Medulla oblongata (tissue), 1 donor: Measurements from ENCODE around the gene HRH3.
A peak's percentile ranks its signal among the peaks of the same experiment; 100 is the strongest.

Source experiments
- DNase-seq: peaks from one replicate; pipeline ENCODE4 v3.0.0-alpha.2; 2015; ENCODE audit errors: extremely low spot score

The HRH3 gene

DNA sequence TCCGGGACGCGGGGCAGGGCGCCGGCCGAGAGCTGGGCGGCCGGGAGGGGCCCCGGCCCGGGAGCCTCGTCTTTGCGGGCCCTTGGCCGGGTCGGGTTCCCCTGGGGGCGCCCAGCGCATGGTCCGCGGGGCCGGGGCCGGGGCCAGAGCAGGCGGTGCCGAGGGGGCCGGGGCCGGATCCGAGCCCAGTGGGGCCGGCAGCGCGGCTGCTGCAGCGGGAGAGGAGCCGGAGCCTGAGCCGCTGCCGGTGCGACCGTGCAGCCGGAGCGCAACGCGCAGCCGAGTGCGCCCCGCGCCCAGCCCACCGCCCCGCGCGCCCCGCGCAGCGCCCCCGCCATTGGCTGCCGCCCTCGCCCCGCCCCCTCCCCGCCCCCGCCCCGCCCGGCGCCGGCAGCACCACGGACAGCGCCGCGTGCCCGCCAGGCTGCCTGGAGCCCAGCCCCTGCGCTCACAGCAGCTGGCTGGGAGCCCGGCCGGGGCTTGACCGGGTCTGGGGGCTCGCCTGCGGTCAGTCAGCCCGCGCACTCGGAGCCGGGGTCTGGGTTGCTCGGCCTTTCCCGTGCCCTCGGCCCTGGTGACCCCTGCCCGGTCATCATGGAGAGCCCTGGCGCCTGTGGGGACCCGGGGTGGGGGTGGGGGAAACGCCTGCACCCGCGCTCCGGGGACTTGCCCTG is at the start of gene HRH3:
Gene HRH3, minus strand, starts transcription at position 287 of the 674 bp plus-strand sequence. CDS start 308 bp downstream, outside the sequence.
- DNase-seq = no peak

GRCh38 chr20:62269871-62270270 is 49.8 kb upstream of the HRH3 start:
- DNase-seq = no peak

- DNase-seq = no peak
Observed at GRCh38 chr20:62269378-62269777, 49.3 kb upstream of the HRH3 start.

DNA sequence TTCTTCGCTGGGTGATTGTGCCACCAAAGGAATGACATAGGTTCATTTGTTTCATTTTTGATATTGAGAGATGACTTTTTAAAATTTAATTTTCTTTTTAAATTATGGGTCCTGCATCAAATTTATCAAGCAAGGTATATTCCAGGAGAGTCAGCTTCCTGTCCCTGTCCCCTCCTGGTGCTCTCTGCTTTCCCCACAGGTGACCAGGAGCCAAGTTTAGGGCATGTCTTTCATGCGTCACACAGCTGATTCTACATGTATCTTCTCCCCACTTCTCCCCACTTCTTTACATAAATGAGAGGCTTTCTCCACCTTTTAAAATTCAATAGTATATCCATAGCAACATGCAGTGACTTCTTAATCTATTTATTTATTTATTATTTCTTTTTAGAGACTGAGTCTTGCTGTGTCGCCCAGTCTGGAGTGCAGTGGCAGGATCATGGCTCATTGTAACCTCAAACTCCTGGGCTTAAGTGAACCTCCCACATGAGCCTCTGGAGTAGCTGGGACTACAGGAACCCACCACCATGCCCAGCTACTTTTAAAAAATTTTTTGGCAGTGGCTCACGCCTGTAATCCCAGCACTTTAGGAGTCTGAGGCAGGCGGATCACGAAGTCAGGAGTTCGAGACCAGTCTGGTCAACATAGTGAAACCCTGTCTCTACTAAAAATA is 48.3 kb upstream of the HRH3 start:
- no peak for DNase-seq

GRCh38 chr20:62267543-62267942 is 47.5 kb upstream of the HRH3 start:
- no peak for DNase-seq

DNA sequence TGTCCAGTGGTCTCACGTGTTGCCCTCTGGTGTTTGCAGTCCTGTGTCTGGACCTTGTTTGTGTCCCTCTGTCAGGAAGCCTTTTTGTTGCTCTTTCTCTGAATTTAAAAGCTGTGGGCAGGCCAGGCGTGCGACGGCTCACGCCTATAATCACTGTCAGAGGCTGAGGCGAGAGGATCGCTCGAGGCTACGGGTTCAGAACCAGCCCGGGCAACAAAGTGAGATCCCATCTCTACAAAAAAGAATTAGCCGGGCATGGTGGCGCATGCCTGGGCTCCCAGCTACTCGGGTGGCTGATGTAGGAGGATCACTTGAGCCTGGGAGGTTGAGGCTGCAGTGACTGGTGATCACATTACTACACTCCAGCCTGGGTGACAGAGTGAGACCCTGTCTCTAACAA is 46.8 kb upstream of the HRH3 start:
- no peak for DNase-seq

DNA sequence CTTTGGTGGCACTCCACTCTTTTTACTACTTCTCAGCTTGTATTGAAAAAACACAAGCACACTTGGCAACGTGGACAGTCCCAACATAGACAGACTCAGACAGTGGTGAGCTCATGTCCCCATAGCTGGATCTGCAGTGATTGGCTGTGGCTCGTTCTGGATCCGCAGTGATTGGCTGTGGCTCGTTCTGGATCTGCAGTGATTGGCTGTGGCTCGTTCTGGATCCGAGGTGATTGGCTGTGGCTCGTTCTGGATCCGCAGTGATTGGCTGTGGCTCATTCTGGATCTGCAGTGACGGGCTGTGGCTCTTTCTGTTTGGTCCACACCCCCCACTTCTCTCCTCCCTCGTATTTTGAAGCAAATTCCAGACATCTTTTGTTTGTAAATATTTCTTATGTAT is 46.3 kb upstream of the HRH3 start:
- DNase-seq = no peak

DNA sequence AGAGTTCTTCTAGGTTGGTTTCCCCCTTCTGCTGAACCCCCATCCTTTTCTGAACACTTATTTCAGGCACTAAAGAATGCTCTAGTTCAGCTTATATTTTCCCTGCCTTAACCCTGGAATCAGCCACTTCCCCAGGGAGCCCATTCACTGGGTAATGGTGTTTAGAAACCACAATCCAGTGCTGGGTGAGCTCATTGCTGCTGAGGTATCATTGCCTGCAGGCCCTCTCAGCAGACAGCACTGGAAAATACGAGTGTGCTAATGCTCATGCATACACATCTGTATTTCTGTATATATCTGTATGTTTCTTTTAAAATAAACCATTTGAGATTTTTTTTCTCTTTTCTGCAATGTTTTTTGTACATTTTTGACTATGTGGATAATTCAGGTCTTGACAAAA is 45.3 kb upstream of the HRH3 start:
- DNase-seq = no peak

- DNase-seq = no peak
Observed at GRCh38 chr20:62263396-62263795, 43.3 kb upstream of the HRH3 start.

DNA sequence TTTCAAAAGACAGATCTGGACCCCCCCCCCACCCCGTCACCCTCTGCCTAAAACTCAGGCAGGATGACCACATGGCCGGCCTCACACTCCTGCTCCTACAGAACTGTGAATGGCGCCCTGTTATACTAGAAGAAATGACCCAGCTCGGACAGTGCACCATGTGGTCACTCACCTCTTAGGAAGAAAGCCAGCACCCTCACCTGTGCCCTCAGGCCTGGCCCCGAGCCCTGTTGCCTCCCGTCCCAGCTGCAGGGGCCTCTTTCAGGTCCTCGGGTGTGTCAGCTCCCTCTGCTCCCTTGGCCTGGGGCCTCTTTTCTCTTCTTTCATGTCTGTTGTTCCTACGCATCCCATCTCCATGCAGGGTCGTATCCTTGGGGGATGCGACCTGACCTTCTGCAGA is 42.0 kb upstream of the HRH3 start:
- no peak for DNase-seq

- no peak for DNase-seq
Observed at GRCh38 chr20:62259294-62259565, 39.2 kb upstream of the HRH3 start.

DNA sequence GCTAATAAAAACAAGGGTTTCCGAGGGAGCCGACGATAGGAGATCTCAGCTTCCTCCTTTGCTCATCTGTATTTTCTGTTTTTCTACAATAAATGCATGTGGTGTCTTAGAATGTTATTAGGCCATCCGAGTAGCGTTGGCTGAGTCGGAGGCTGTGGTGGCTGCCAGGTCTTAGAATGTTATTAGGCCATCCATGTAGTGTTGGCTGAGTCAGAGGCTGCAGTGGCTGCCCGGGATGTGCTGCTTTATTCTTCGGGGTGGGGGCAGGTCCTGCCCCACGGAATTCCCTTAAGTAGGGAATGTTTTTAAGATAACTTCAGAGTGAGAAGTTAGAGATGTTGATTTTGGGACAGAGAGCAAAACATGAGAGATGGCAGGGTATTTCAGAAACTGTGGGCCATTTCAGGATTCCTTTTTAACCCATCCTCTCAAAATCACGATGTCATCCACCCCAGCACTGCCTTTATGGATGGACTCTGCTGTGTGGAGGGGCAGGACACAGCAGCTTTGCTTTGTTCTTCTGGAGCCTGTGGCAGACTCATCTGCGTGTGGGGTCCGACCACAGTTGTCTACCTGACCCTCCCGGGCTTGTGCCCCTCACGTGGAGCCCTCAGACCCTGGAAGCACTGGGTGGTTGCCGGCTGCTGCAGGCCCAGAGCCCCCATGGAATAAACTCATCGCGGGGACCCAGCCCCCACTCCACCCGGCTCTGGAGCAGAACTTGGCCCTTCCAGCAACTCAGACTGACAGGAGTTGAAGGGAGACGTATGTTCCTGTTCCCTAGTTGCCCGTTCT is 38.6 kb upstream of the HRH3 start:
- DNase-seq = peak; percentile 33

DNA sequence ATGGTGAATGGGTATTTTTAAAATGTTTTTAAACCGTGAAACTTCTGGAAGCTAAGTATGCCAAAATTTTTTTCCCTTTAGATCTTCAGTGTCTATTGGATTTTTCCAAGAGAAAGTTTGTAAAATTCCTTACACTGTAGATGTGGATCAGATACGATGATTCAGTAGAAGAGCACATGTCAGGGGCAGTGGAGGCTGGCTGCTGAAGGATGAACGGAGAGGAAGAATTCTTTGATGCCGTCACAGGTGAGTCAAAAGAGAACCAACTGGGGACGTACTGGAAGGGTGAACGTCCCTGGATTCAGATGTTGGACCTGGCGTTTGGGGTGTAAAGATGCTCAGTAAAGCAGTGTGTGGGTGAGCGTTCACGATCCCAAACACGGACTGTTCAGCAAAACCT is 35.9 kb upstream of the HRH3 start:
- no peak for DNase-seq

GRCh38 chr20:62254021-62254724 is 34.1 kb upstream of the HRH3 start:
- no peak for DNase-seq

- DNase-seq = no peak
Observed at GRCh38 chr20:62253398-62253797, 33.3 kb upstream of the HRH3 start.

- DNase-seq = no peak
Observed at GRCh38 chr20:62252342-62252966, 32.4 kb upstream of the HRH3 start.

GRCh38 chr20:62248890-62249560 is 28.9 kb upstream of the HRH3 start:
- DNase-seq = no peak

DNA sequence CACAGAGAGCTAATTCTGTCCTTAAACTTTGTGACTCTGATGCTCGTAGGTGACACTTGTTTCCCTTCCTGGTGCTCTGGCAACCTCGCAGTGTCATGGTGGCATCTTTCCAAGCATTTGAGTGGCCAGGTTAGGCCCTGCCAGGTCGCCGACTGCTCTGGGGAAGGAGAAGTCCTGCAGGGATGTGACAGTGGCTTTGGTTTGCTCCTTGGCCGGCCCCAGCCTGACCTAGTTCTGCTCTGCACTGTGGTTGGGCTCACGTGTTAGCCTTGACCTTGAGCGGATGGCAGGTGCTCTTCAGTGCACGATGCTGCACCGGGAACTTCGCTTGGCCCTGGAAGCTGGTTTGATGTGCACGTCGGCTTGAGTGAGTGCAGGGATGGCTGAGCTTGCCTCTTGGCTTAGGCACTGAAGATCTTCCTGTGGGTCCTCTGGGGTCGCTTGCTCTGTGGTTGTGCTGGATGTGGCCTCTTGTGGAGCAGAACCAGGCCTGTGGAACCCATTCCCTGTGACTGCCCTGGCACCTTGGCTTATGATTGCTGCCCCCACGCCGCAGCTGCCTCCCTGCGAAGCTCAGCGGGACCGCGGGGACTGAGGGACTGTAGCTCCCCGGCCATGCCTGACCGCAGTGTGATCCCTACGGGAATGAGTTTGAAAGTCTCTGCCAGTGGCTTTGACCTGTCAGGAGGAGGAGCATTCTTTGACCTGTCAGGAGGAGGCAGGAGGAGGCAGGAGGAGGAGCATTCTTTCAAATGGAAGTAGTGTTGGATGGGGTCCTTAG is 27.0 kb upstream of the HRH3 start:
- no peak for DNase-seq

DNA sequence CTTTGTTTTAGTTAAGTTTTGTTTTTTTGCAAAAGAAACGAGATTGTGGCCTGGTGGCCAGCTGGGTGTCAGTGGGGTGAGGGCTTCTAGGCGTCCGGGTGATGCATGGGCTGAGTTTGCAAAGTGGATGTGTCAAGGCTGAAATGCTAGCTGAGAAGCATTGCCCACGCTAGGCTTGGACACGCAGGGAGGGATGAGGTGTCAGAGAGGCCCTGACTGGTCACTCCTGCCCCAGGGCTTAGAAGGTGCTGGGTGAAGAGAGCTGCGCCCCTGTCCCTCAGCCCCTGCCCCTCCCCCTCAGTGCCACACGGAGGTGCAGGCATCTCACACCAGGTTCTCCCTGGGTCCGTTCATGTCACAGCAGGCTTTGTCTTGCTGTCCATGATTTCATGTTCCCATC is 26.4 kb upstream of the HRH3 start:
- no peak for DNase-seq

GRCh38 chr20:62245911-62246280 is 25.8 kb upstream of the HRH3 start:
- DNase-seq = no peak

DNA sequence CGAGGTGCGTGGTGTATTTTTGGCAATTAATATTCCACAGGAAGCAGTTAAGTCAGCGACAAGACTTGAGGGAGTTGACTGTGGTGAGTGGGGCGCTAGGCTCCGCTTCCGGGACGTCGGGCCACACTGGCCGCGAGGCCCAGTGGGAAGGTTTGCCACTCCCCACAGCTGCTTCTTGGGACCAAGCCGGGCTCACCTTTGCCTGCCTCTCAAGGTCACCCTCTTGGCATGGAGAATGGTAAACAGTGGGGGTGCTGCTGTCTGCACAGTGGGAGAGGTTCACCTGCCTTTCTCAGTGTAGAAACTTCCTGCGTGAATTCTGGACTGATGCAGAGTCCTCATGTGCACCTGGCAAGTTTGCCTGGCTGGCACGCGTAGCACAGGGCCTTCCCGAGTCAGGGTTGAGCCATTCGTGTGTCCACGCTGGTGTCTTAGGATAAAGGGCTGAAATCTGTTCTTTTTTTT is 24.6 kb upstream of the HRH3 start:
- no peak for DNase-seq
